GM21360 (cell line): Measurements from ENCODE around the gene ERGIC1.

Experiments used
- ATAC-seq: cut with Tn5 transposase; IDR thresholded peaks from one replicate; pipeline ENCODE4 v1.9.1; 2021; ENCODE audit warnings: mild to moderate bottlenecking, moderate library complexity; ENCODE audit not compliant: unreplicated experiment

Gene ERGIC1

GRCh38 chr5:172939611-172940267, 105.7 kb downstream of the ERGIC1 start:
- ATAC-seq = no peak

- ATAC-seq = no peak
These were observed 106.4 kb downstream of the ERGIC1 start for GRCh38 chr5:172940268-172941066.

GRCh38 chr5:172941067-172941516, 107.0 kb downstream of the ERGIC1 start:
- ATAC-seq = no peak

- ATAC-seq = no peak
These were observed 108.5 kb downstream of the ERGIC1 start for GRCh38 chr5:172942556-172942955.

GRCh38 chr5:172943283-172943841, 109.3 kb downstream of the ERGIC1 start:
- ATAC-seq = no peak

- ATAC-seq = no peak
These were observed 109.9 kb downstream of the ERGIC1 start for GRCh38 chr5:172943906-172944305.

- ATAC-seq = no peak
These were observed 110.7 kb downstream of the ERGIC1 start for GRCh38 chr5:172944741-172945140.

GRCh38 chr5:172945151-172945550, 111.1 kb downstream of the ERGIC1 start:
- ATAC-seq = no peak

- ATAC-seq = no peak
These were observed 112.1 kb downstream of the ERGIC1 start for GRCh38 chr5:172946146-172946545.

- no peak for ATAC-seq
These were observed 115.4 kb downstream of the ERGIC1 start for GRCh38 chr5:172949426-172949825.

- ATAC-seq = no peak
These were observed 116.3 kb downstream of the ERGIC1 start for GRCh38 chr5:172950176-172950965.

- no peak for ATAC-seq
These were observed 117.5 kb downstream of the ERGIC1 start for GRCh38 chr5:172951371-172952033.

GRCh38 chr5:172952034-172952511, 118.0 kb downstream of the ERGIC1 start:
- no peak for ATAC-seq

- ATAC-seq = no peak
These were observed 120.0 kb downstream of the ERGIC1 start for GRCh38 chr5:172953776-172954675.

- ATAC-seq = no peak
These were observed 120.7 kb downstream of the ERGIC1 start for GRCh38 chr5:172954751-172955159.

- ATAC-seq = no peak
These were observed 122.2 kb downstream of the ERGIC1 start for GRCh38 chr5:172956228-172956627.

- no peak for ATAC-seq
These were observed 122.9 kb downstream of the ERGIC1 start for GRCh38 chr5:172956936-172957335.

GRCh38 chr5:172957458-172957857, 123.4 kb downstream of the ERGIC1 start:
- no peak for ATAC-seq

- ATAC-seq = peak; percentile 52
These were observed 124.4 kb downstream of the ERGIC1 start for GRCh38 chr5:172958331-172959046.
